Measurements from ENCODE around the gene HEPACAM.

DNA sequence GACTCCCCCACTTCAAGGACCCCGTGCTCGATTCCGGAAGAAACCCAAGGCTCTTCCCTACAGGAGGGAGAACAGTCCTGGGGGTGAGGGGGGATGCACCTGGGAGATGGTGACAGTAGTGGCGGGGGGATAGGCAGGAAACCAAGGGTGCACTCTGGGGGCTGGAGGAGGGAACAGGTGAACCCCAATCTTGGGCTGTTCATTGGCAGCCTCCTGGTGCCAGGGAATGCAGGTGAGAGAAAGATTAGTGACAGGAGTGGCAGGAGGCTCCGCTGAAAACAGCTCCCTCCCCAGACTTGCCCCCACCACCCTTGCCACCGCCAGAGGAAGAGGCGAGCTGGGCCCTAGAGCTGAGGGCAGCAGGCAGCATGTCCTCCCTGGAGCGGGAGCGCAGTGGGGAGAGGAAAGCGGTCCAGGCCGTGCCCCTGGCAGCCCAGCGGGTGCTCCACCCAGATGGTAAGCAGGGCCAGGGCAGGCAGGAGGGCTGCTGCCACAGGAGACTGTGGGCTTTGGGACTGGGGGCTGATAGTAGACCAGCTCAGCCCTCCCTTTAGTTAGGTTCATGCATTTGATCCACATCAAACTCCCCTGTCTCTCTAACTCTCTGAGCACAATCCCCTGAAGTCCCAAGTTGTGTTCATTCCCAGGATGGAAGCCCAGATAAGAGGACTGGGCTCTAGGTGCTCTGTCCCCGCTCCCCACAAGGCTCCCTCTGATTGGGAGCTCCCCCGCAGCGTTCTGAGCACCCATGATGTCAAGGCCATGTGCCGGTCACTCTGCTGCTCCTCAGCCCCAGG lies 56.2 kb downstream of the HEPACAM start:
- TF ChIP-seq BHLHE40 (IDR thresholded peaks at IDR 0.05; ENCODE audit: borderline replicate concordance) = no peak
- TF ChIP-seq SP1 (IDR thresholded peaks at IDR 0.05) = no peak
- TF ChIP-seq CTBP1 (IDR thresholded peaks at IDR 0.05; ENCODE audit: borderline replicate concordance) = no peak
- TF ChIP-seq ZNF384 (IDR thresholded peaks at IDR 0.05) = no peak
- no peak for TF ChIP-seq FOXA1 (IDR thresholded peaks at IDR 0.05)
- TF ChIP-seq FOXM1 (IDR thresholded peaks at IDR 0.05; ENCODE audit: borderline replicate concordance) = no peak
- TF ChIP-seq ARNT (IDR thresholded peaks at IDR 0.05) = no peak
- TF ChIP-seq TARDBP (IDR thresholded peaks at IDR 0.05) = no peak
- TF ChIP-seq, protein P1, sequence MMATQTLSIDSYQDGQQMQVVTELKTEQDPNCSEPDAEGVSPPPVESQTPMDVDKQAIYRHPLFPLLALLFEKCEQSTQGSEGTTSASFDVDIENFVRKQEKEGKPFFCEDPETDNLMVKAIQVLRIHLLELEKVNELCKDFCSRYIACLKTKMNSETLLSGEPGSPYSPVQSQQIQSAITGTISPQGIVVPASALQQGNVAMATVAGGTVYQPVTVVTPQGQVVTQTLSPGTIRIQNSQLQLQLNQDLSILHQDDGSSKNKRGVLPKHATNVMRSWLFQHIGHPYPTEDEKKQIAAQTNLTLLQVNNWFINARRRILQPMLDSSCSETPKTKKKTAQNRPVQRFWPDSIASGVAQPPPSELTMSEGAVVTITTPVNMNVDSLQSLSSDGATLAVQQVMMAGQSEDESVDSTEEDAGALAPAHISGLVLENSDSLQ (IDR thresholded peaks at IDR 0.05) = no peak
- no peak for TF ChIP-seq SUZ12 (IDR thresholded peaks at IDR 0.05)

Data from HEK293T (cell line).